GDM1 (cell line): ENCODE data around the gene CDCA4.

Experiments used
- DNase-seq: peaks from one replicate; lab custom pipeline; 2025; lab: John Stamatoyannopoulos, UW

The CDCA4 gene

DNA sequence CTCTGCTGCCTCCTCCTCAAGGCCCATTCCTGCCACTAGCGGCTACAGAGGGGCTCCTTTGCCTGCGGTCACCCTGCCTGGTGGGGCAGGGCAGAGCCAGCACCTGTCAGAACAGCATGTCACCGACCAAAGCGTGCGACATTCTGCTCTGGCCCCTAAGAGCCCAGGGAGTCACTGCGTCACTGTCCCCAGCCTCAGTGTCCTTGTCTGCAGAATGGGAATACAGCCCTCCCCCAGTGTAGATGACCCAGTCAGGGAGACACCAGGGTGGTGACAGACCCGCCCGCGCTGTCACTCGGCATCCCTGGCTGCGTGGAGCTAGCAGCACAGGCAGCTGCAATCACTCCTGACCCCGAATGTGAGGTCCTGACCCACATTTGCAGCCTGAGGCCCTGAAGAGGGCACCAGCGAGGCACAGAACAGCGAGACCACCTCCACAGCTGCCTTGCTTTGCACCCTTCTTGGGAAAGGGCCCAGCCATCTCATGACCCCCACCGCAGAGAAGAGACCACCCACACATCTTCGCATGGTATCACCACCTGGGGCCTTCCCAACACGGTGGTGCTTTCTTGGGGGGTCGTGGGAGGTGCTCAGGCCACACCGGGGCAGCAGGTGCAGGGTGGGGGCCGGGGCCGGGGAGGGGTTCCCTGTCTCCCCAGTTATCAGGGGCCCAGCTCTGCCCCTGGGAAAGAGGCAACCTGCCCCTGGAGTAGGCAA is 45.2 kb downstream of the CDCA4 start:
- no peak for DNase-seq

DNA sequence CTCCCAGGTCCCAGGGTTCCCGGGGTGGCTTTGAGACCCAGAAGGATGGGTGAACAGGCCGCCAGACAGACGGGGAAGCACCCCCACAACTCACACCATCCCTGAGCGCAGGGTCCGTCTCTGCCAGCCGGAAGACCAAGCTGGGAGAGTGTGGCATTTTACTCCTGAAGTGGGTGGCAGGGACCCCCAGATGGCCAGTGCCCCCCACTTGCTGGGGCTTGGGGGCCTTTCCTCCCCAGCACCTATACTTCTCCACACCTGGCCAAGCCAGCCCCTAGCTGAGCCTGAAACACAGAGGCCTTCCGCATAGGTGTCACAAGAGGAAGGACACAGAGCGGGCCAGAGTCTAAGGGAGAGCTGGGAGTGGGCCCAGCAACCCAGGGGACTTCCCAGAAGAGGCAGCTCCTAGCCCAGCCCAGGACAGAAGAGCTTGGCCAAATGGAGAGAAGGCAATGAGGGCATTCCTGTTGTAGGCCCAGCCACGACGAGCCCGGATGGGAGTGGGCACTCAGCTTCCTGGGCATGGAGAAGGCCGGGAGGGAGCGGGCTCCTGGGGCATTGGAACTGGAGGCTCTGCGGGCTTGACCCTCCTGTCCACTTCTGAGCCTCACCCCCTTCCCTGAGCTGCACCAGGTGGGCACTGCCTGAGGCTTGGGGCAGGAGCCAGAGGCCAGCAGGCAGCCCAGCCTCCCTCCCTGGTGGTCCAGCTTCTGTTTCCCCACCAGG is 46.1 kb downstream of the CDCA4 start:
- DNase-seq: no peak

- DNase-seq: no peak
Measured at GRCh38 chr14:104974146-104974541, 46.7 kb downstream of the CDCA4 start.

GRCh38 chr14:104973385-104974145 is 47.3 kb downstream of the CDCA4 start:
- DNase-seq: no peak

DNA sequence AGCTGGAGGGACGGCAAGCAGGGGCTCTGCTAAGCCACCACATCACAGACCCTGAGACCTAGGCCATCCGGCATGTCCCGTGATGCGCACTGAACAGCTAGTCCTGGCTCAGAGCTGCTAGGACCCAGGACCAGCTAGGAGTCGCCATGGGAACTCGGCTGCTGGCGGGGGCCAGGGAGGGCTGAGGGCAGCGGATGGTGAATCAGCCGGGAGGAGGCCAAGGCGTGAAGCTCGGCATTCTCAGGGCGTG is 47.8 kb downstream of the CDCA4 start:
- DNase-seq: no peak

DNA sequence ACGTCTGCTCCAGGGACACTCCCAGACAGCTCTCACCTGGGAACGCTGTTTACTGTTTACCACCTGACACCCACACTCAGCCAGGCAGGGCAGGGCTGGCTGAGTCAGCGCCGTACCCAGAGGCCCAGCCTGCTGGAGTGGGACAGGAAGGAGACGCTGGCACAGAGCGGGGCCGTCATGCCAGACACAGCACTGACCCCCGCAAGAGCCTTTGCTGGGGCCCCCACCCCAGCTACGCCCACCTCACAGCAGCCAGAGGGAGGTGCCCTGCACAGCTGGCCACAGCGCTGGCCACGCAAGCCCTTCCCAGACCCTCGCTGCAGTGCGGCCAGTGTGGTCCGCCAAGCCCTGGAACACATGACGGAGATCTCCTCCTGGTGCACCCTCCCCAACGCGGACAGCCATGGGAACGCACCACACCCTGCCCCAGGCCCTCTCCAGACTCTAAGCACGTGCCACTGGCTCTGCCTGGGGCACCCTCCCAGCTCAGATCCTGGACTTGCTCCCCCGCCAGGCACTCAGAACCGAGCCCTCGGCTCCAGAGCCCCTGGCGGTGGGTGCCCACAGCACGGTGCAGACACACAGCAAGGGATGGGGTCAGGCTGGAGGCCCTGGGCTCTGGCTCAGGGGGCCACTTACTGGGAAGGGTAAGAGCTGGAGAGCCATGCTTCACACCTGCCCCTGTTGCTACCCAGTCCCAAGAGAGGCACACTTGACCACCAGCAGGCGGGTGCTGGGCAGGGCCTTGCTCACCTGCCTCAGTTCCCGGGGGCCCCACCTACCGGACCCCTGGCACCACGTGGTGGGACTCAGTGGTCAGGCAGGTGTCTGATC is 48.4 kb downstream of the CDCA4 start:
- no peak for DNase-seq

DNA sequence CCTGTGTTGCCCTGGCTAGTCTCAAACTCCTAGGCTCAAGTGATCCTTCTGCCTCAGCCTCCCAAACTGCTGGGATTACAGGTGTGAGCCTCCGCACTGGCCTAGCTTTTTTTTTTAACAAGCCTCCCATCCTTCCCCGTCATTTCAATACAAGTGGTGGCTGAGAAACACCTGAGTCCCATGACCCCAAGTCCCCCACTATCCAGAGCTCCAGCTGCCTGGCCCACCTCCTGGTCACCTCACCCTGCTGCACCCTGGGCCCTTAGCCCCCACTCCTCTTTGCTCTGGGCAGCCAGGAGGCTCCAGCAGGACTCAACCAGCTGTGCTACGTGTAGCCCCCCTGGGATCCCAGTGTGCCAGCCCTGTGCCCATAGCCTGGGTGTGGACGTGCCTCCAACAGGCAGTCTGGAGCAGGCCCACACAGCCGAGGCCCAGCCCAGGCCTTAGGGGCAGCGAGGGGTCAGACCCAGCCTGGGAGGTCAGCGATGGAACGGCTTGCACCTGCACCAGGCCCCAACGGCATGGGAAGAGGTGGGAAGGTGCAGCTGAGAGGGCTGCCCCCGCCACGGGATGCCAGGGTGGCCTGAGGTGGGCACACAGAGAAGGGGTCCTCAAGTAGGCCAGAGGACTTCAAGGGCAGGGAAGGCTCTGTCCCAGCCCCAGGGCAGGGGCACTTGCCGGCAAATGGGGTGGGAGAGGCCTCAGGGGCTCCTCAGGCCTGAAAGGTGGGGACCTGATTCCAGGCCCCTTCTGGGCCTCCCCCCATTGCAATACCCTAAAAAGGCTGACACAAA is 49.2 kb downstream of the CDCA4 start:
- DNase-seq: no peak

GRCh38 chr14:104970231-104971068 is 50.4 kb downstream of the CDCA4 start:
- DNase-seq: no peak

GRCh38 chr14:104969741-104970230 is 51.1 kb downstream of the CDCA4 start:
- no peak for DNase-seq

DNA sequence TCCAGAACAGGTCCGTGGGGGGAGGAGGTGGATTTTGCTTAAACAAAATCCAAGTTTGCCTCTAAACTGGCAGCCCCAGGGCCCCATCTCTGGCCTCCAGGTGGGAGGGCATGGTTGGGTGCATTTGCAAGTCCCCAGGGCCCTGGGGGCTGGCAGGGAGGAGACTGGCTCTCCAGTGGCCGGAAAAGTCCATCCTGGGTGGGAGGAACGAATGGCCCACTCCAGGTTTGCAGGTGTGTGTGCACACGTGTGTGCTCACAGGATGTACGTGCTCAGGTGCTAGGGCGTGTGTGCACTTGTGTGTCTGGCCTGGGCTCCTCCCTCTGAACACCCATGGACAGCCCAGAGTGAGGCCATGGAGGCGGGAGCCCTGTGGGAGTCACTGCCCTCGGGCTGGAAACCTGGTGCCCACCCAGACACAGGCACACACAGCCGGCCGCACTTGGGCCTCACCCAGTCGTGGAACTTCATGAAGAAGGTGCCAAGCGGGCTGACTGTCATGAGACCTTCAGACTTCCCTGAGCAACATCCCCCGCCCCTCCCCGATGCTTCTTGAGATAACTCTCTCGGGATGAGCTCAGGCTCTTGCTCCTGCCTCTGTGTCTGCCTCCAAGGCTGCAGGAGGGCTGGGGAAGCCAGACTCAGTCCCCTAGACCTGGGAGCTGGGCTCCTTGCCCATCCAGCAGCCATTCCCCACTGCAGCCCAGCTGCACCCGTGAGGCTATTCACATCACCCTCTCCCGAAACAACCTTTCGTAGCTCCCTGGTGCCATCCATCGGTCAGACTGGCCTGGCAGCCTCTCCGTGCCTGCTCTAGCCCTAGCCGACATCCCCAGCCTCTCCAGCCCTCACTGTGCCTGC is 52.1 kb downstream of the CDCA4 start:
- DNase-seq: no peak

DNA sequence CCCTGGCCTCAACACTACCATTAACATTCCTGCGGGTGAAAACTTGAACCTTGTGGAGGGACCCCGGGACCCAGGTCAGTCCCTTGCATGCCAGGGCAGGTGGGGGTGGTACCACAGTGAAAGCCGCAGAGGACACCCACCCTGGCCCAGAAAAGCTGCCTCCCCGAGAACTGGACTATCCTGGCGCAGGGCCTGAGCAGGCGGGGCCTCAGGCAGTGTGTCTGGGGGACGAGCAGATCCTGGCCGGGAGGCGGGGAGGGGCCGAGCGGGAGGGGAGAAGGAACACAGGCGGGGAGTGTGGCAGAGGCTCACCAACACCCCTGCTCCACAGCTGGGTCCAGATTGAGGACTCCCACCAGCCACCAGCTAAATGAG is 52.7 kb downstream of the CDCA4 start:
- no peak for DNase-seq

DNA sequence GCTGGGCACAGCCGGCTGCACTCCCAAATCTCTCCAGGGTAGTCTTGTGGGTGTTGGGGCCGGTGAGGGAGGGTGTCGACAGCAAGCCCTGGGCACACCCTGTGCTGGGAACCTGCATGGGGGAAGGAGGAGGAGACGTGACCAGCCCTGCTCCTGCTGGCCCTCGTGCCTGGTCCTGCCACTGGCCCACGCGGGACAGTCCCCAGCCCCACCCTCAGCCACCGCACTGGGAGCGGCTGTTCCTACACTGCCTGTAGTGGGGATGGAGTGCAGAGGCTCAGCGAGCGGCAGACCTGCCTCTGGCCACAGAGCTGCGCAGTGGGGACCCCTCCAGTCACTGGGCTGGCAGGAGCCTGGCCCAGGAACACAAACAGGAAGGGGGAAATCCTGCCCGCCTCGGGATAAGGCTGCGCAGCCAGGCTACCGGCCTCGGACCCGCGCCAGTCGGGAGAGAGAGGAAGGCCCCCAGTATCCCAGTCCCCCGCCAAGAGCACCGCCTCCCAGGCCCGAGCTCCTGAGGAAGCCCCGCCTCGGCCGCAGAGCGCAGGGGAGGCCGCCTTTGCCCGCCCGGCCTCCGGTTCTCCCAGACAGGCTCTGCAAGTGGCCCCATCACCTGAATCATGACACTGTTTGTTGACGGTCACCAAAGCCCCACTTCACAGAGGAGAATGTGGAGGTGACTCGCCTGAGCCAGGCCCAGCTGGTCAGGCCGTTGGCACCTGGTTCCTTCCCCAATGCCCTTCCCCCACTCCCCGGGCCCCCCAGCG is 53.3 kb downstream of the CDCA4 start:
- no peak for DNase-seq

DNA sequence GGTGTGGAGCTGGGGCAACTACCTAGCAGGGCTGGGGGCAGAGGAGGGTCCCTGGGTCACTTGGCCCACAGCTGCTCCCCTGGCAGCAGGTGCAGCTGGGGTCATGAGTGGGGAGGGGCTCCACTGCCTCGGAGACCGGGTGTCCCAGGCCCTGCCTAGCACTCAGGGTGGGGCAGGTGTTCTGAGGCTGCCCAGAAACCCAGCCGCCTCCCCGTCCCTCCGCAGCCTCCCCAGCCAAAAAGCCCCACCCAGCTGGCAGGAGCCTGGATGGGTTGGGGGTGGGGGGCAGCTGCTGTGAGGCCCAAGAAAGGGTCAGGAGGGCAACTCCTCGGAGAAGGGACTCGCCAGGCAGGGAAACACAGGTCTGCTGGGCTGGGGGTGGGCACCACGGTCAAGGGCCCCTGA is 53.9 kb downstream of the CDCA4 start:
- DNase-seq: no peak

GRCh38 chr14:104966261-104966865 is 54.5 kb downstream of the CDCA4 start:
- no peak for DNase-seq

GRCh38 chr14:104965561-104966231 is 55.2 kb downstream of the CDCA4 start:
- no peak for DNase-seq

GRCh38 chr14:104964546-104964945 is 56.3 kb downstream of the CDCA4 start:
- DNase-seq: no peak
